ENCODE measurements around the gene SELENOM.
A peak's percentile ranks its signal among the peaks of the same experiment; 100 is the strongest.

Gene SELENOM

GRCh38 chr22:31107178-31107893, at the start of gene SELENOM:
Gene SELENOM (minus strand): TSS chr22:31107568. CDS start chr22:31107505, 63 bp downstream.
- DNase-seq (ENCODE audit: low spot score): peak; percentile 96

DNA sequence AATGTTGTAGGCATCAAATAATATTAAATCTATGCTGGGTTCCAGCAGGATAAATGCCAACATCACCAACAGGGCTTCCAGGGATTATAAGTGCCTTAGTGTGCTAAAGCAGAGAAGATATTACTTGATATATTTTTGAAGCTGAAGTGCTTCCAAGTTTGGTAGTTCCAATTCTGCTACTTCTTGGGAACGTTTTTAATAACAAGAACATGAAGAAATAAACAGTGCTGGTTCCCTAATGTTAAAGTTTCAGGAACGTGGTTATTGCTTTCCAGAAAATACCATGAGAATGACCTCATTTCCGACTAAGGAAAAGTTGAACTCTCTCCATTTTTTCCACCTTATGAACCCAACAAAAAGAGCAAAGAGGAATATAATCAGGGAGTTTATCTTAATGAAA, 48.1 kb upstream of the SELENOM start:
- no peak for DNase-seq (ENCODE audit: low spot score)

- DNase-seq (ENCODE audit: low spot score): no peak
These were observed 47.6 kb upstream of the SELENOM start for GRCh38 chr22:31154975-31155374.

GRCh38 chr22:31153357-31153756, 46.0 kb upstream of the SELENOM start:
- no peak for DNase-seq (ENCODE audit: low spot score)

GRCh38 chr22:31151872-31152271, 44.5 kb upstream of the SELENOM start:
- DNase-seq (ENCODE audit: low spot score): no peak

DNA sequence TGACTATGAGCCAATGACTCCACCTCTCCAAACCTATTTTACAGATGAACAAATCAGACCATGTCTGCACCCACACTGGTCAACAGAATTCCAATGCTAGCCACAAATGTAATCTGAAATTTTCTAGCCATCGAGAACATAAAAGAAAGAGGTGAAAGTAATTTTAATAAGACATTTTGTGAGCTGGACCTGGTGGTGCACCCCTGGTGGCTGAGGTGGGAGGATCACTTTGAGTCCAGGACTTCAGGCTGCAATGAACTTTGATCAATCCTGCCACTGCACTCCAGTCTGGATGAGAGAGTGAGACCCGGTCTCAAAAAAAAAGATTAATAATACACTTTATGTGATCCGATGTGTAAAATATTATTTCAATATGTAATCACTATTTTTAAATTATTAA, 43.2 kb upstream of the SELENOM start:
- no peak for DNase-seq (ENCODE audit: low spot score)

GRCh38 chr22:31148953-31149627, 41.7 kb upstream of the SELENOM start:
- peak; percentile 90 for DNase-seq (ENCODE audit: low spot score)

GRCh38 chr22:31148488-31148887, 41.1 kb upstream of the SELENOM start:
- DNase-seq (ENCODE audit: low spot score): no peak

GRCh38 chr22:31144223-31144622, 36.9 kb upstream of the SELENOM start:
- no peak for DNase-seq (ENCODE audit: low spot score)

GRCh38 chr22:31143537-31143936, 36.2 kb upstream of the SELENOM start:
- no peak for DNase-seq (ENCODE audit: low spot score)

DNA sequence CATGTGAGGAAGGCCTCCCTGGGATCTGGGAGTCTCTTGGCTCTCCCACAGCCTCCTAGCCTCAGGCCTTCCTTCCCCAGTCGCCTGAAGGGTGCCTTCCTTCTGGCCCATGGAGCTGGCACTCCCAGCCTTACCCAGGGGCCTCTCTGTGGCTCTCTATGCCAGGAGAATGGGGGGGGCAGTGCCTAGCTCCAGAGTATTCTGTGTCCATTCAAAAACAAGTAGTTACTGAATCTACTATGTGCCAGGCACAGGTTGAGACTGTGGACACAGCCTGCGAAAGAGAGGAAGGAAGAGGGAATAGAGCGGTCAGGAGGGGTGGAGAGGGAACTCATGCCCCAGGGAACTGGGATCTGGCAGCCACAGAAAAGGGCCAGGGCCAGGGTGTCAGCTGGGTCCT, 35.7 kb upstream of the SELENOM start:
- no peak for DNase-seq (ENCODE audit: low spot score)

- no peak for DNase-seq (ENCODE audit: low spot score)
These were observed 34.9 kb upstream of the SELENOM start for GRCh38 chr22:31142285-31142684.

DNA sequence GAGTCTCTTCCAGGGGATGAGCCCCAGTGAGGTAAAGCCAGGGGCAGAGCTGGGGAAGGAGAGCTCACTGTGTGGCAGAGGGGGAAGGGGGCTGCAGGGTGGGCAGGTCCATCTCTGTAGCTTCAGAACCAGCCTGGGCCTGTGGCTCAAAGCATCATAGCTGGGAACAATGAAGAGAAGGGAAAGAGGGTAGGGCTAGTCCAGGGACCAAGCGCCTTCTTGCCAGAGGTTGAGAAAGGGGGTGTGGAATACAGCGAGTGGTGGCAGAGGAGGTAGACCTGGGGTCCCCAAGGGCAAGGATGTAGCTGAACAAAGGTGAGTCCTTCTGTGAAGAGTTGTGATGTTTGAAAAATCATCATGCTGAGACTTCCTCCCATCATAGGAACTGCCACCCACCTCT, 34.2 kb upstream of the SELENOM start:
- no peak for DNase-seq (ENCODE audit: low spot score)

- no peak for DNase-seq (ENCODE audit: low spot score)
These were observed 33.4 kb upstream of the SELENOM start for GRCh38 chr22:31140746-31141145.

GRCh38 chr22:31139866-31140716, 32.7 kb upstream of the SELENOM start, which contains the start of gene PLA2G3:
Gene PLA2G3 (minus strand): TSS chr22:31140508. CDS start chr22:31140354, 154 bp downstream.
- no peak for DNase-seq (ENCODE audit: low spot score)

DNA sequence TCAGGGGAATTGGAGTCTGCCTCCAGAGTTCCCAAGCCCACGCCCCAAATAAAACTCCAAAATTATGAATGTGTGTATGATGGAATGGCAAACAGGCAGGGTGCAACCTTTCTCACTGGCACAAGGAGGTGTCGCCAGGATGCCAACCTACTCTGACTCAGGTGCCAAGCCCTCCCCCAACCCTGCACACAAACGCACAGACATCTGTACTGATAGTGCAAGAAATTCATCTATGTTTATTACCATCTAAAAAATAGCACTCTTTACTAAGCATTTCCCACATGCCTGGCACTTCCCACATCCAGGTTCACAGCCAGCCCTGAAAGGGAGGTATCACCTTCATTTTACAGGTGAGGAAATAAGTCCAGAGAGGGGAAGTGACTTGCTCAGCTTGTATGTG, 31.7 kb upstream of the SELENOM start:
- no peak for DNase-seq (ENCODE audit: low spot score)

- no peak for DNase-seq (ENCODE audit: low spot score)
These were observed 30.8 kb upstream of the SELENOM start for GRCh38 chr22:31138126-31138525.

DNA sequence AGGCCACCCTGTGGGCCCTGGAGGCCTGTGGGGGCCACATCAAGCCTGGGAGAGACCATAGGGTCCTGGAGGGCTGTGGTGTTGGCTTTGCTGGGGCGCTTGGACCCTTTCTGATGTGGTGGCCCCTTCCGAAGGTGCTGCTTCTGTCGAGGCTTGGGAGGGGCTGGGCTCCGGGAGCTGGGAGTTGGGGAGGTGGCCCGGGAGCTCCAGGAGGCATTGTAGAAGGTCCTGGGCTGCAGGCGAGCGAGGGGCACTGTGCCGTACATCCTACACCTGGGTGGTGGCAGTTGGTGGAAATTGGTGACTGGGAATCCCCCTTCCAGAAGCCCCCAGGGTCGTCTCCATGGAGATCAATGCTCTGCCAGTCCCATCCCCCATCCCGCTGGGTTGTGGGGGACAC, 30.4 kb upstream of the SELENOM start:
- DNase-seq (ENCODE audit: low spot score): no peak

DNA sequence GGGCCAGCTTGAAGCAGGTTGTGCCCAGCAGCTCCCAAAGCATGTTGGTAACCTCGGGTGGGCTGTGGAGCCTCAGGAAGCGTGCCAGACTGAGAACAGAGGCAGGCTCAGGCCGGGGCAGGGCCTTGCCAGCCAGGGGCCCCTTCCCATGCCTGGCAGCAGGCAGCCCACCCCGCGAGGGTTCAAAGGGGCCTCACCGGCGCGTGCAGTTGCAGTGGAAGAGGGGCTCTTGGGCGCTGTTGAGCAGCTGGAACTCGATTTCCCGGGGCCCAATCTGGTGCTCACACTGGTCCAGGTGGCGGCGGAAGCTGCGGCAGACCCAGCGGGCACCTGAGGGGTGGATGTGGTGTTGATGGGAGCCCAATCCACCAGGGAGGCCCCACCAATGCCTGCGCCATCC, 29.3 kb upstream of the SELENOM start:
- no peak for DNase-seq (ENCODE audit: low spot score)

DNA sequence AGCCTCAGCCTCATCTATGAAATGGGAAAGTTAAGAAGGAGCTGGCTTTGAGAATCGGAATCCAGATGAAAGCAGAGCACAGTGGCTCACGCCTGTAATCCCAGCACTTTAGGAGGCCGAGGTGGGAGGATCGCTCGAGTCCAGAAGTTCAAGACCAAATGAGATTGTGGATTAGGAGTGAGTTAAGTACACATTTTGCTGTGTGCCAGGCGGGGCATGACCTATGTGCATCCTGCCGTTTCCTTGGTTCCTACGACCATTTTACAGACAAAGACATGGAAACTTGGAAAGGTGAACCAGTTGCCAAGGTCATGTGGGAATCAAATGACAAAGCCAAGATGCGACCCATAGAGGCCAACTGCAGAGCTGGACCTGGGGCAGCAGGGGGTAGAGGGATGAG, 28.8 kb upstream of the SELENOM start:
- no peak for DNase-seq (ENCODE audit: low spot score)

DNA sequence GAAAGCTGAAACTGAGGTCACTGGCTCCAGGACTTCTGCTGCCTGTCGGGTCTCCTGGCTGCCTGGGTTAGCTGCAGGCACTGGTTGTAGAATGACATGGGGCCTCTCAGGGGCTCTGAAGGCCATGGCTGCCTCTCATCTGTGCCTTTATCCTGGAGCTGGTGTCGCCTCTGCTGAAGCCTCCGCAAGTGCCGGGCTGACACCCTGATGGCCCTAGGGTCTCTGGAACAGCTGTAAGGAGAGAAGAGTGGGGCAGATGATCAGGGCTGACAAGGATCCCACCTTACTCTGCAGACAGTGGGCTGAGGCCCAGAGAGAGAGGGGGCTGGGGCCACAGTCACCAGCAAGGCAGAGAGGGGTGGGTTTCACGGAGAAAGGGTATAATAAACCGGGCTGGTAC, 28.3 kb upstream of the SELENOM start:
- no peak for DNase-seq (ENCODE audit: low spot score)

DNA sequence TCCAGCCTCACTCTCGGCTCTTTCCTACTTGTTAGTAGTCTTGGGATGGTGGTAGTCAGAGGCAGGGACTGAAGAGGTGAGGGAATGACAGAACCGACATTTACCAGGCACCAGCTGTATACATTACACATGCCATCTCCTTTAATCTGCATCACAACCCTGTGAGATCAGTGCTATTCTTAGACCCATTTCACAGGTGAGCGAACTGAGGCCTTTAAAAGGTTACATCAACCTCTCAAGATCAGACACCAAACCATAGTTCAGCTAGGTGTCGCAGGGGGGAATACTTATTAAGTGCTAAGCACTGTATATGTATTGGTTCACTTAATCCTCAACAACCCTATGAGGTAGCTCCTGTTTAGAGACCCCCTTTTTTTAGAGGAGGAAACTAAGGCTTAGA, 27.3 kb upstream of the SELENOM start:
- DNase-seq (ENCODE audit: low spot score): no peak

GRCh38 chr22:31133911-31134310, 26.5 kb upstream of the SELENOM start:
- no peak for DNase-seq (ENCODE audit: low spot score)

Data from COLO829 (cell line).